HG03520 (cell line): ENCODE data around the gene DHRSX.
A peak's percentile ranks its signal among the peaks of the same experiment; 100 is the strongest.
"Not testable (repeated sequence)": the region's sequence is repeated elsewhere in the genome, so short reads cannot be mapped to it uniquely, and the experiment has no call there.

Experiments used
- ATAC-seq: cut with Tn5 transposase; IDR thresholded peaks from one replicate; pipeline ENCODE4 v1.9.1; 2021; ENCODE audit warnings: mild to moderate bottlenecking, moderate library complexity; ENCODE audit not compliant: unreplicated experiment

The DHRSX gene

GRCh38 chrX:2500091-2500802, 529 bp downstream of the DHRSX start:
- ATAC-seq: peak; percentile 40

GRCh38 chrX:2499507-2499906, 1.3 kb downstream of the DHRSX start:
- no peak for ATAC-seq

- ATAC-seq: no peak
Measured at GRCh38 chrX:2498781-2499302, 1.9 kb downstream of the DHRSX start.

- no peak for ATAC-seq
Measured at GRCh38 chrX:2497961-2498780, 2.6 kb downstream of the DHRSX start.

GRCh38 chrX:2495595-2495994, 5.2 kb downstream of the DHRSX start:
- ATAC-seq: no peak

GRCh38 chrX:2492531-2493218, 8.1 kb downstream of the DHRSX start:
- ATAC-seq: no peak

- ATAC-seq: no peak
Measured at GRCh38 chrX:2490634-2491033, 10.1 kb downstream of the DHRSX start.

GRCh38 chrX:2489446-2490445, 11.0 kb downstream of the DHRSX start:
- no peak for ATAC-seq

- ATAC-seq: no peak
Measured at GRCh38 chrX:2488621-2489285, 12.0 kb downstream of the DHRSX start.

- ATAC-seq: no peak
Measured at GRCh38 chrX:2487366-2487765, 13.4 kb downstream of the DHRSX start.

- no peak for ATAC-seq
Measured at GRCh38 chrX:2486476-2487133, 14.2 kb downstream of the DHRSX start.

GRCh38 chrX:2485789-2486345, 14.9 kb downstream of the DHRSX start:
- ATAC-seq: no peak

- ATAC-seq: no peak
Measured at GRCh38 chrX:2484721-2485648, 15.8 kb downstream of the DHRSX start.

GRCh38 chrX:2484256-2484655, 16.5 kb downstream of the DHRSX start:
- no peak for ATAC-seq

- ATAC-seq: no peak
Measured at GRCh38 chrX:2483398-2484060, 17.2 kb downstream of the DHRSX start.

- not testable (repeated sequence) for ATAC-seq
Measured at GRCh38 chrX:2481597-2481996, 19.2 kb downstream of the DHRSX start.

- ATAC-seq: not testable (repeated sequence)
Measured at GRCh38 chrX:2479982-2480381, 20.8 kb downstream of the DHRSX start.
